ENCODE measurements around the gene HTT.

HTT gene

GRCh38 chr4:3135155-3136011, 60.9 kb downstream of the HTT start:
- Histone ChIP-seq H3K4me3 (ENCODE audit: low read length) (no peak overlapping the region), H3K79me2 (ENCODE audit: control insufficient read depth, low read length) (no peaks in the 10 kb centered on the region), H3K27ac (ENCODE audit: low read depth, low read length) (no peak overlapping the region), H3K36me3 (ENCODE audit: control insufficient read depth, low read length) (peaks cover 88% of the 10 kb centered on the region), H3K9me3 (ENCODE audit: control insufficient read depth, insufficient read depth, low read length) (no peaks in the 10 kb centered on the region), H3F3A (ENCODE audit: control insufficient read depth, insufficient read depth) (no peaks in the 10 kb centered on the region), H3K4me2 (ENCODE audit: low read length) (no peak overlapping the region), H3K27me3 (ENCODE audit: control insufficient read depth, low read length) (no peaks in the 10 kb centered on the region), H3K9me2 (replicated peaks; ENCODE audit: control insufficient read depth, low read length) (no peaks in the 10 kb centered on the region), H3K4me1 (ENCODE audit: control insufficient read depth, low read length) (no peaks in the 10 kb centered on the region), H4K20me1 (ENCODE audit: control insufficient read depth, insufficient read depth, low read depth, low read length) (no peaks in the 10 kb centered on the region)
- no peak for TF ChIP-seq CTCF (IDR thresholded peaks at IDR 0.05; ENCODE audit: low read depth, low read length, poor library complexity, severe bottlenecking)
- no peak for TF ChIP-seq EZH2phosphoT487 (IDR thresholded peaks at IDR 0.05; ENCODE audit: borderline replicate concordance, low read length)

- no peak overlapping the region for H3K4me3 ChIP-seq (ENCODE audit: low read length)
- H3K27ac ChIP-seq (ENCODE audit: low read depth, low read length) = no peak overlapping the region
- H3K9me3 ChIP-seq (ENCODE audit: control insufficient read depth, insufficient read depth, low read length) = no peaks in the 10 kb centered on the region
- H3K4me2 ChIP-seq (ENCODE audit: low read length) = no peak overlapping the region
- no peaks in the 10 kb centered on the region for H3K27me3 ChIP-seq (ENCODE audit: control insufficient read depth, low read length)
- no peaks in the 10 kb centered on the region for H3K4me1 ChIP-seq (ENCODE audit: control insufficient read depth, low read length)
- H3F3A ChIP-seq (ENCODE audit: control insufficient read depth, insufficient read depth) = no peaks in the 10 kb centered on the region
- H4K20me1 ChIP-seq (ENCODE audit: control insufficient read depth, insufficient read depth, low read depth, low read length) = no peaks in the 10 kb centered on the region
- H3K79me2 ChIP-seq (ENCODE audit: control insufficient read depth, low read length) = no peaks in the 10 kb centered on the region
- TF ChIP-seq CTCF (IDR thresholded peaks at IDR 0.05; ENCODE audit: low read depth, low read length, poor library complexity, severe bottlenecking) (peak; percentile 28), EZH2phosphoT487 (IDR thresholded peaks at IDR 0.05; ENCODE audit: borderline replicate concordance, low read length) (no peak)
- H3K36me3 ChIP-seq (ENCODE audit: control insufficient read depth, low read length) = peaks cover 88% of the 10 kb centered on the region
- H3K9me2 ChIP-seq (replicated peaks; ENCODE audit: control insufficient read depth, low read length) = no peaks in the 10 kb centered on the region
Measured at GRCh38 chr4:3136454-3136853, 62.0 kb downstream of the HTT start.

GRCh38 chr4:3137908-3138307, 63.4 kb downstream of the HTT start:
- H3F3A ChIP-seq (ENCODE audit: control insufficient read depth, insufficient read depth) = no peaks in the 10 kb centered on the region
- no peaks in the 10 kb centered on the region for H3K79me2 ChIP-seq (ENCODE audit: control insufficient read depth, low read length)
- H3K27ac ChIP-seq (ENCODE audit: low read depth, low read length) = no peak overlapping the region
- H3K9me2 ChIP-seq (replicated peaks; ENCODE audit: control insufficient read depth, low read length) = no peaks in the 10 kb centered on the region
- TF ChIP-seq CTCF (IDR thresholded peaks at IDR 0.05; ENCODE audit: low read depth, low read length, poor library complexity, severe bottlenecking) (no peak), EZH2phosphoT487 (IDR thresholded peaks at IDR 0.05; ENCODE audit: borderline replicate concordance, low read length) (no peak)
- no peaks in the 10 kb centered on the region for H3K4me1 ChIP-seq (ENCODE audit: control insufficient read depth, low read length)
- H3K27me3 ChIP-seq (ENCODE audit: control insufficient read depth, low read length) = no peaks in the 10 kb centered on the region
- H3K4me2 ChIP-seq (ENCODE audit: low read length) = no peak overlapping the region
- no peak overlapping the region for H3K4me3 ChIP-seq (ENCODE audit: low read length)
- H3K36me3 ChIP-seq (ENCODE audit: control insufficient read depth, low read length) = peaks cover 86% of the 10 kb centered on the region
- no peaks in the 10 kb centered on the region for H4K20me1 ChIP-seq (ENCODE audit: control insufficient read depth, insufficient read depth, low read depth, low read length)
- H3K9me3 ChIP-seq (ENCODE audit: control insufficient read depth, insufficient read depth, low read length) = no peaks in the 10 kb centered on the region
